Keratinocyte (primary cell): ENCODE results near the gene B4GALNT4. TPM values are rescaled to one million over a fixed set of nuclear protein-coding genes. Genes with fewer than 3 reads are reported as not detected.
A peak's percentile ranks its signal among the peaks of the same experiment; 100 is the strongest.
"Not testable (repeated sequence)": the region's sequence is repeated elsewhere in the genome, so short reads cannot be mapped to it uniquely, and the experiment has no call there.

Source experiments
- DNase-seq: peaks from one replicate; pipeline ENCODE4 v3.0.0-alpha.2; 2011; ENCODE audit warnings: low read depth, missing footprints, low spot score
- FAIRE-seq: peaks from 2 replicates; lab custom pipeline; 2011; peaks lifted over from hg19 to GRCh38; lab: Jason Lieb, UNC
- H2AFZ ChIP-seq: 2 replicates; pipeline ENCODE4 v1.6.0; 2012; ENCODE audit warnings: low read length, control low read depth, inconsistent platforms; ENCODE audit not compliant: control insufficient read depth
- H3K27ac ChIP-seq: 2 replicates; pipeline ENCODE4 v1.5.1; 2011; ENCODE audit warnings: low read length; ENCODE audit not compliant: control insufficient read depth, insufficient read depth
- H3K27me3 ChIP-seq: 3 replicates; pipeline ENCODE4 v1.6.0; 2011; ENCODE audit warnings: low read length; ENCODE audit not compliant: control insufficient read depth, insufficient read depth; ENCODE audit errors: extremely low read depth
- H3K36me3 ChIP-seq, 2 experiments: 2 replicates in 1 of 2; 3 replicates in 1 of 2; pipeline ENCODE4 v1.5.1; 2011; ENCODE audit warnings: low read length in 2 of 2, mild to moderate bottlenecking in 1 of 2; ENCODE audit not compliant: control insufficient read depth in 2 of 2, insufficient read depth in 2 of 2; ENCODE audit errors: extremely low read depth in 1 of 2
- H3K4me1 ChIP-seq: 3 replicates; pipeline ENCODE4 v1.5.1; 2011; ENCODE audit warnings: low read length; ENCODE audit not compliant: control insufficient read depth, insufficient read depth; ENCODE audit errors: extremely low read depth
- H3K4me2 ChIP-seq: 3 replicates; pipeline ENCODE4 v1.6.0; 2011; ENCODE audit warnings: low read depth, low read length; ENCODE audit not compliant: control insufficient read depth, insufficient read depth; ENCODE audit errors: extremely low read depth
- H3K4me3 ChIP-seq, 3 experiments: fragments of 200-600 bp in 1 of 3; sonication (generic) in 1 of 3; 2 replicates in 2 of 3; 3 replicates in 1 of 3; pipeline ENCODE4 v1.5.1; 2011 to 2016; ENCODE audit warnings: low read length in 3 of 3, mild to moderate bottlenecking in 3 of 3, control low read depth in 2 of 3, inconsistent platforms in 1 of 3, low read depth in 1 of 3, mixed read lengths in 1 of 3, mixed run types in 1 of 3, moderate library complexity in 1 of 3; ENCODE audit not compliant: control insufficient read depth in 2 of 3, insufficient read depth in 2 of 3; ENCODE audit errors: extremely low read depth in 1 of 3
- H3K79me2 ChIP-seq: 2 replicates; pipeline ENCODE4 v1.6.0; 2012; ENCODE audit warnings: low read length; ENCODE audit not compliant: control insufficient read depth, insufficient read depth
- H3K9ac ChIP-seq: 3 replicates; pipeline ENCODE4 v1.6.0; 2011; ENCODE audit warnings: low read length; ENCODE audit not compliant: control insufficient read depth, insufficient read depth; ENCODE audit errors: extremely low read depth
- H3K9me1 ChIP-seq: 3 replicates; pipeline ENCODE4 v1.6.0; 2011; ENCODE audit warnings: low read length; ENCODE audit not compliant: control insufficient read depth, insufficient read depth; ENCODE audit errors: extremely low read depth
- H3K9me3 ChIP-seq: 2 replicates; pipeline ENCODE4 v1.5.1; 2012; ENCODE audit warnings: low read depth, low read length; ENCODE audit not compliant: control insufficient read depth
- H4K20me1 ChIP-seq: 3 replicates; pipeline ENCODE4 v1.6.0; 2011; ENCODE audit warnings: low read length; ENCODE audit not compliant: control insufficient read depth, insufficient read depth; ENCODE audit errors: extremely low read depth
- EZH2 ChIP-seq: IDR thresholded peaks from one replicate; pipeline ENCODE4 v1.6.1; 2012; ENCODE audit warnings: inconsistent platforms, mild to moderate bottlenecking, low read length, moderate library complexity
- dilution Hi-C: fragments of 300-500 bp; cut with MboI; formaldehyde crosslinking; loops from one replicate; pipeline ENCODE4 v1.7.0; 2020; ENCODE audit warnings: low sequenced_read_pairs; ENCODE audit not compliant: extremely low pct_ligation_motif_present
- polyA plus RNA-seq, 5 experiments: library from polyadenylated mRNA; depleted of rRNA in 3 of 5; stranded (reverse) in 3 of 5; stranded (forward) in 1 of 5; unstranded in 1 of 5; fragments of >200 nt; gene quantifications; 1 replicate in 1 of 5; 2 replicates in 3 of 5; 3 replicates in 1 of 5; pipeline versions ENCODE4 v1.2.1 to v1.2.3, GENCODE V29; 2011 to 2012; ENCODE audit warnings: missing spikeins in 2 of 5, low read depth in 1 of 5, low replicate concordance in 1 of 5
- TF ChIP-seq, protein P1 (sequence below), 3 experiments: IDR thresholded peaks in 1 of 3; conservative IDR thresholded peaks in 1 of 3; optimal IDR thresholded peaks in 1 of 3; 2 replicates in 2 of 3; 3 replicates in 1 of 3; pipeline versions ENCODE3 to v1.5.1; 2011; ENCODE audit warnings: low read length in 3 of 3, mild to moderate bottlenecking in 3 of 3, moderate library complexity in 2 of 3, control low read depth in 1 of 3, inconsistent platforms in 1 of 3; ENCODE audit not compliant: insufficient read depth in 2 of 3; ENCODE audit errors: extremely low read depth in 1 of 3

The B4GALNT4 gene
- polyA plus RNA-seq, 1 donor (not counting 4 experiments of a cell fraction or from before 2014, with no cell fraction given): 7.3 TPM

DNA sequence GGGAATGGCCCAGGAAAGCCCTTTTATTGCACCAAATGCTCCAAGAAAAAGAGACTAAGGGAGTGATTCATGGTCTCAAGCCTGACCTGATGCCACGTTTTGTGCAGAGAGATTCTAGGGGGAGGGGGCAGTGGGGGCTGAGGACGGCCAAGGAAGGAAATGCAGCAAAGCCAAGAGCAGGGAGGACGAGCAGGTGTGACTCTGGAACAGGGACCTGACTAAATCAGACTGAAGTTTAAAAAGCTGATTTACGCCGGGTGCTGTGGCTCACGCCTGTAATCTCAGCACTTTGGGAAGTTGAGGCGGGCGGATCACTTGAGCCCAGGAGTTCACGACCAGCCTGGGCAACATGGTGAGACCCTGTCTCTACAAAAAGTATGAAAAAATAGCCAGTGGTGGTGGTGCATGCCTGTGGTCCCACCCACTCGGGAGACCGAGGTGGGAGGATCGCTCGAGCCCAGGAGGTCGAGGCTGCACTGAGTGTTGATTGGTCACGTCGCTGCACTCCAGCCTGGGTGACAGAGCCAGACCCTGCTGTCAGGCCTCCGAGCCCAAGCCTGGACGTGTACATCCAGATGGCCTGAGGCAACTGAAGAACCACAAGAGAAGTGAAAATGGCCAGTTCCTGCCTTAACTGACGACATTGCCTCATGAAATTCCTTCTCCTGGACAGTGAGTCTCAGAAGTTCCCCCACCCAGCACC lies 37.8 kb upstream of the B4GALNT4 start:
- Histone ChIP-seq H3K4me1 (peaks cover 3% of the 10 kb centered on the region), H3K36me3 (no peaks in the 10 kb centered on the region), H3K4me2 (no peak overlapping the region), H3K4me3 (no peak overlapping the region), H3K9ac (no peak overlapping the region), H3K9me1 (no peaks in the 10 kb centered on the region), H3K27me3 (peaks cover 8% of the 10 kb centered on the region), H4K20me1 (no peaks in the 10 kb centered on the region), H2AFZ (no peak overlapping the region), H3K79me2 (no peaks in the 10 kb centered on the region), H3K9me3 (peaks cover 2% of the 10 kb centered on the region), H3K27ac (no peak overlapping the region)
- FAIRE-seq (no peak), DNase-seq (no peak)
- no peak for TF ChIP-seq EZH2
- TF ChIP-seq, protein P1, sequence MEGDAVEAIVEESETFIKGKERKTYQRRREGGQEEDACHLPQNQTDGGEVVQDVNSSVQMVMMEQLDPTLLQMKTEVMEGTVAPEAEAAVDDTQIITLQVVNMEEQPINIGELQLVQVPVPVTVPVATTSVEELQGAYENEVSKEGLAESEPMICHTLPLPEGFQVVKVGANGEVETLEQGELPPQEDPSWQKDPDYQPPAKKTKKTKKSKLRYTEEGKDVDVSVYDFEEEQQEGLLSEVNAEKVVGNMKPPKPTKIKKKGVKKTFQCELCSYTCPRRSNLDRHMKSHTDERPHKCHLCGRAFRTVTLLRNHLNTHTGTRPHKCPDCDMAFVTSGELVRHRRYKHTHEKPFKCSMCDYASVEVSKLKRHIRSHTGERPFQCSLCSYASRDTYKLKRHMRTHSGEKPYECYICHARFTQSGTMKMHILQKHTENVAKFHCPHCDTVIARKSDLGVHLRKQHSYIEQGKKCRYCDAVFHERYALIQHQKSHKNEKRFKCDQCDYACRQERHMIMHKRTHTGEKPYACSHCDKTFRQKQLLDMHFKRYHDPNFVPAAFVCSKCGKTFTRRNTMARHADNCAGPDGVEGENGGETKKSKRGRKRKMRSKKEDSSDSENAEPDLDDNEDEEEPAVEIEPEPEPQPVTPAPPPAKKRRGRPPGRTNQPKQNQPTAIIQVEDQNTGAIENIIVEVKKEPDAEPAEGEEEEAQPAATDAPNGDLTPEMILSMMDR (optimal IDR thresholded peaks at IDR 0.05 in 1 of 3, IDR thresholded peaks at IDR 0.05 in 1 of 3, conservative IDR thresholded peaks at IDR 0.05 in 1 of 3; ENCODE audit: extremely low read depth in 1 of 3, insufficient read depth in 2 of 3, low read length in 3 of 3): no peak
- dilution Hi-C loops: no loop called here

DNA sequence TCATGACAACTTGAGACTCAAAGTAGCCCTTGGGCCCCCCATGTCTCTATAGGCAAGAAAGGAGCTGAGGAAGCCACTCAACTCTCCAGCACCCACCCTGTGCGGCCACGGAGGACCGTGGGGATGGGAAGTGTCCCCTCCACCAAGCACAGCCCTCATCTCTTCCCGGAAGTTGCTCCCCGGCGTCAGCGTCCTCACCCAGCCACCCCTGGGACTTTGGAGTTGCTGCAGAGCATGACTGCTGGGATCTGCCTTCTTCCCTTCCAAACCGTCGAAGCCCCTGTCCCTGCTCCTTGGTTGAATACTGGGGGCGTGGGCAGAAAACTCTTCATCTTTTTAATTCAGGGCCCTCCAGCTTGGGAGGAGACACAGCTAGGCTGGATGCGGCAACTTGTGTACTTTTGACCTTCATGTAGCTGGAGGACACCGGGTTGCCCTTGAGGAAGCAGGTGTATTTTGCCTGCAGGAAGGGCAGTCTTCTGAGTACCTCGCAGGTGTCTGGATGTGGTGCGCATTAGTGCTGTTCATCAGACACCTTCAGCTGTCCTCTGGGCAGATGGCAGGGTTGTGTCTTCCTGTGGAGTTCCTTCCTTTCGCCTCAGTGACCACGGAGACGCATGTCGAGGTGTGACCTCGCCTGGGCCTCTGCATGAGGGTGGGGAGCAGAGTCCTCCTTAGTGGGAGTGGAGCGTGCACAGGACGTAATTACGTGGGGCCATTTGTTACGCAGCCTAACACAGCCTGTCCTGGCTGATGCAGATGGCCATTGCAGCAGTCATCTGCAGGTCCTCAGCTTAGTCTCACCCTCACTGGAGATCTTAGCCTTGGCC lies 36.4 kb upstream of the B4GALNT4 start:
- peaks cover 3% of the 10 kb centered on the region for H3K4me1 ChIP-seq
- peaks cover 2% of the 10 kb centered on the region for H3K9me3 ChIP-seq
- H2AFZ ChIP-seq: no peak overlapping the region
- no peaks in the 10 kb centered on the region for H3K36me3 ChIP-seq
- TF ChIP-seq, protein P1 (optimal IDR thresholded peaks at IDR 0.05 in 1 of 3, IDR thresholded peaks at IDR 0.05 in 1 of 3, conservative IDR thresholded peaks at IDR 0.05 in 1 of 3; ENCODE audit: extremely low read depth in 1 of 3, insufficient read depth in 2 of 3, low read length in 3 of 3): no peak
- no peak for TF ChIP-seq EZH2
- no peak overlapping the region for H3K4me3 ChIP-seq
- H3K9ac ChIP-seq: no peak overlapping the region
- FAIRE-seq (no peak), DNase-seq (no peak)
- no peak overlapping the region for H3K27ac ChIP-seq
- peaks cover 4% of the 10 kb centered on the region for H3K27me3 ChIP-seq
- no peaks in the 10 kb centered on the region for H3K9me1 ChIP-seq
- no peak overlapping the region for H3K4me2 ChIP-seq
- no peaks in the 10 kb centered on the region for H4K20me1 ChIP-seq
- dilution Hi-C loops: no loop called here
- H3K79me2 ChIP-seq: no peaks in the 10 kb centered on the region

DNA sequence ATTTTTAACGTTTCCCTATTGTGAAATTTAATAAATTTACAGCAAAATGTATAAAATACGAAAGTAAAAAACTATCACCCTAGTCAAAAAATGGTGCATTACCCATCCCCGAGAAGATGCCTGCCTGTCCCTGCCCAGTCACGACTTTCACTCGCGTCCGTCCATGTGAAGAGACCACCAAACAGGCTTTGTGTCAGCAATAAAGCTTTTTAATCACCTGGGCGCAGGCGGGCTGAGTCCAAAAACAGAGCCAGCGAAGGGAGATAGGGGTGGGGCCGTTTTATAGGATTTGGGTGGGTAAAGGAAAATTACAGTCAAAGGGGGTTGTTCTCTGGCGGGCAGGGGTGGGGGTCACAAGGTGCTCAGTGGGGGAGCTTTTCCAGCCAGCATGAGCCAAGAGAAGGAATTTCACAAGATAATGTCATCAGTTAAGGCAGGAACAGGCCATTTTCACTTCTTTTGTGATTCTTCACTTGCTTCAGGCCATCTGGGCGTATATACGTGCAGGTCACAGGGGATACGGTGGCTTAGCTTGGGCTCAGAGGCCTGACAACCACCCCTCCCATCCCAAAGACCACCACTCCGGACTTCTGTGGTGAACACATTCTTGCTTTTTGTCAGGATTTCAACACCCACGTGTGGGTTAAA lies 35.6 kb upstream of the B4GALNT4 start:
- H2AFZ ChIP-seq: not testable (repeated sequence)

More for the DNA sequence above, 35.6 kb upstream of the B4GALNT4 start:
- H3K9me1 ChIP-seq, H3K27ac ChIP-seq, H3K79me2 ChIP-seq, H3K27me3 ChIP-seq, H3K4me1 ChIP-seq, H3K4me3 ChIP-seq, H3K9ac ChIP-seq, FAIRE-seq, DNase-seq, H4K20me1 ChIP-seq, H3K9me3 ChIP-seq, dilution Hi-C loops, H3K36me3 ChIP-seq: not testable (repeated sequence)
- peak overlapping the region; percentile 8 for H3K4me2 ChIP-seq
